Esophagus squamous epithelium (tissue), 4 donors: Measurements from ENCODE around the gene ZNF610.

ENCODE experiments used
- CTCF ChIP-seq, 6 experiments: fragments of 450-650 bp in 4 of 6; fragments of 200-600 bp in 2 of 6; sonication (generic) in 2 of 6; IDR thresholded peaks; one replicate each; pipeline ENCODE4 v1.5.1; 2016 to 2019; ENCODE audit warnings: antibody characterized with exemption in 6 of 6, mild to moderate bottlenecking in 4 of 6, moderate library complexity in 4 of 6
- POLR2A ChIP-seq, 4 donors: fragments of 450-650 bp; IDR thresholded peaks; one replicate each; pipeline ENCODE4 v1.6.1; 2017; ENCODE audit warnings: antibody characterized with exemption in 4 of 4, mild to moderate bottlenecking in 4 of 4, moderate library complexity in 3 of 4

- TF ChIP-seq CTCF (IDR thresholded peaks at IDR 0.05): no peak
- no peak for TF ChIP-seq POLR2A (IDR thresholded peaks at IDR 0.05)
These were observed 38.3 kb upstream of the ZNF610 start for GRCh38 chr19:52297601-52298364.
